DMS114 treated with DMSO at 0.1 percent for 48 hours (cell line): Measurements from ENCODE around the gene SUMF1.

ENCODE experiments used
- DNase-seq: peaks from one replicate; lab custom pipeline; 2025; ENCODE audit not compliant: unreplicated experiment; lab: John Stamatoyannopoulos, UW

The SUMF1 gene

DNA sequence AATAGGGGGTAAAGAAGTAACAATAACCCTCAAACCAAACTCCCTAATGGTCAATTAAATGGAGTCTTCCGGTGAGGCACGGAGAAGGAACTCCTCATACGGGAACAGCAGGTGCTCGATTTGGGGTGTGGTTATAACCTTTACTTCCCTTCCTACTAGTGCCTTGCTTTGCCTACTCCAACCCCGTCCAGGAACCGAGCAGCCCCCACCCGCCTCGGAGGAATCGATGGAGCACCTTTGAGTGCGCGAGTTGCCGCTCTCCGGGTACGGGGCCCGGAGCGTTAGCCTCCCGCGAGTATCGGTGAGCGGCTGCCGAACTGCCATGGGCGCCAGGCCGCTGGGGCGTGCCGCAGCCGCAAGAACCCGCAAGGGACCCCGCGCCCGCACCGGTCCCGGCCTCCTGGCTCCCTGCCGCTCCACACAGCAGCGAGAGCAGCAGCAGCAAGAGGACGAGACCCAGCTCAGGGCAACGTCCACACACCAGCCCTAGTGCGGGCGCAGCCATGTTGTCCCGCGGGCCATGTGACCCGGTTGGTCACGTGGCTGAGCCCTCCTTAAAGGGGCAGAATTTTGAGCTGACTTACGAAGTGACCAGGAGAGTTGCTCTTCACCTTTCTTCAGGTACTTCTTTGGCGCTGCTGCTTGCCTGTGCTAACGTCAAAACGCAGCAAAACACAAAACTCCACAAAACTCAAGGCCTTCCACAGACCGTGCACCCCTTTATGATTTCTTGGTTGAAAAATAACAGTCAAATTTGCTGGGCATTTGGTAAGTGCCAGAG is at the start of gene SUMF1:
Gene SUMF1 (minus strand): TSS at position 529 of the 781 bp plus-strand sequence. CDS start 24 bp downstream, at position 505.
- DNase-seq, result peak; percentile 67

DNA sequence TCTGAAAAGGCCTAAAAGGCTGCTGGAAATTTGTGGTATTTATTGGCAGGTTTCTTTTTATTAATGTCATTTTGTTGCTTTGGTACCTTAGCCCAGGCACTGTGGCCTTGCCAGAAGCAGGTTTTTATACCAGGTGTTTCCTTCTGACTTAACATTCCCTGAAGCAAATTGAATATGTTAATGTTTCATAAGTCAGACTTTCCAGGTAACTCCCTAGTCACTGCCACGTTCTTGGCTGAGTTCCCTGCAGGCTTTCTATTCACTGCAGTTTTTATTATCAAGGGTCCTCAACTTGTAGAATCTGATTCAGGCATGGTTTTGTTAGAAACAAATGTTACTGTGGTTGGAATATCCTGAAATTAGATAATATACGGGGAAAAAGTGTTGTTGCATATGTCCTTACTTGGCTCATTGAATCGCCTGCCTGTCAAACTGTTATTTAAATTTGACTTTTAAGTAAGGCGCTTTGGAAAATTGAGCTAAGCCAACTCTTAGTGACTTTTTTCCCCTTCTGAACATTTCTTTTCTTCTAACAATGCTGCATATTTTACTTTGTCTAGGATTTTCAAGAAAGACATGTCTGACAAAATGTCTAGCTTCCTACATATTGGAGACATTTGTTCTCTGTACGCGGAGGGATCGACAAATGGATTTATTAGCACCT is 49.0 kb upstream of the SUMF1 start:
- no peak for DNase-seq

DNA sequence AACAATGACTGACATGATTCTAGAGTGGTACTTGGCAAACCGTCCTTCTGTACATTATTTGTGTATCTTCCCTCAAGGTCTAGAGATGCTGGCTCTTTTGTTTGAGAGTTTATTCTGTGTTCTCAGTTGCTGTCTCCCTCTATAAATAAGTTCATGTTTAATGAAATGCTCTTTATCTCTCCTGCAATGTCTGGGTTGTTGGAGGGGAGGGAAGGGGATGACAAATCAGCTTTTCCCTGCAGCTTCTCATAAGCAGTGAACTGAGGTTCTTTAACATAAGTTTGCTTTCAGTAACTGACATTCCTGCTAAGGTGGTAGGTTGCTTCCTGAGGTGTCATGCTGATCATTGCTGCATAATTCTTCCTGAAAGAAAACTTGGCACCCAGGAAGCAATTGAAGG is 47.8 kb upstream of the SUMF1 start:
- DNase-seq, result no peak

- DNase-seq, result no peak
Observed at GRCh38 chr3:4514321-4514720, 47.3 kb upstream of the SUMF1 start.

GRCh38 chr3:4512895-4513616 is 46.0 kb upstream of the SUMF1 start:
- no peak for DNase-seq

DNA sequence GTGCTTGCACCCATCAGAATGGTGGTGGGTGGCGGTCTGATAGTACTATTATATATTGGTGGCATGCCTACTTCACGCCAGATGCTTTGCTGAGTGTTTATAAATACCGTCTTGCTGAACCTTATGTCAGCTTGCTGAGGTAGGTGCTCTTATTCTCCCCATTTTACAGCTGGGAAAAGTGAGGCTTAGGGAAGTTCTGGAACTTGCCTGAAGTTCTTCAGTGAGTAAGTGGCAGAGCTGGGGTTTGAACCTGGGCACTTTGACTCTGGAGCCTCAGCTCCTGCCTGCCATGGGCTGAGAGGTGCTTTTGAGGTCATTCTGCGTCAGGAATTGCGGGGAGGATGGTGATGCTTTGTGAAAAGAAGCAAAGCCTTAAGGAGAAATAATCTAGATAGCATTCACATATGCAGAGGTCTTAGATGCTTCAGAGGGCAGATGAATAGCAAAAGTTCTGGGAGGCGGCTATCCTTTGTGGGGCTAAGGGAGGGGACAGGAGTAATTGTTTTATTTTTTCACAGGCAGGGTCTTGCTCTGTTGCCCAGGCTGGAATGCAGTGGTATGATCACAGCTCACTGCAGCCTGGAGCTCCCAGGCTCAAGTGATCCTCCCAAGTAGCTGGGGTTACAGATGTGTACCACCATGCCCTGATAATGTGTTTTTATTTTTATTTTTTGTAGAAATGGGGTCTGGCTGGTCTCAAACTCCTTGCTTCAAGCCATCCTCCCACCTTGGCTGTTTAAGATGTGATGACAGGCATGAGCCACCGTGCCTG is 44.6 kb upstream of the SUMF1 start:
- no peak for DNase-seq

DNA sequence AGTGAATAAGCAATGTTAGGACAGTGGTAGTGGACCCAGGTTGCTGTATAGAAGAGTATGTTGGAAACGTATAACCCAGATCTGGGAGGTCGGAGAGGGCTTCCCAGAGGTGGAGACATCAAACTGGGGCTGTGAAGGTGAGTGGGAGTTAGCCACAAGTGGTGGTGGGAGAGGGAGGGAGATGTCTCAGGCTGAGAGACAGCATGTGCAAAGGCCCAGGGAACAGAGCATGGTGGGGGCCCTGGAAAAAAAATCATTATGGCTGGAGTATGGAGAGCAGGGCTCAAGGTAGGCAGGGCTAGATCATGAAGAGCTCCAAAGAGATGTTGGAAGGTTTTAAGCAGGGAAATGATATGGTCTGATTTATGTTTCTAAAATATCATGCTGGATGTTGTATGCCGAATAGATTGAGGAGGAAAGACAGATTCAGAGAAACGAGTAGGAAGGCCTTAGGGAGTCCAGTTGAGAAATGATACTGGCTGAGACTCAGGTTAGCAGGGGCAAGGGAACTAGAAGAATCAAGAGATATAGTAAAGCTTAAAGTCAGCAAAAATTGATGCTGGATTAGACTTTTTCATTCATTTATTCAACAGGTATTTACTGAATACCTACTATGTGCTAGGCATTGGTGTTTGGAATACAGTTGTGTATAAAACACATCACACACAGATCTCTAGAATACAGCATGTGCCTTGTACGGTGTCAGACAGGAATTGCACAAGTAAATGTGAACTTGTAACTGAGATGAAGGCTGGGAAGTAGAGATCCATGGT is 43.1 kb upstream of the SUMF1 start:
- no peak for DNase-seq

- DNase-seq, result no peak
Observed at GRCh38 chr3:4509043-4509442, 42.0 kb upstream of the SUMF1 start.

DNA sequence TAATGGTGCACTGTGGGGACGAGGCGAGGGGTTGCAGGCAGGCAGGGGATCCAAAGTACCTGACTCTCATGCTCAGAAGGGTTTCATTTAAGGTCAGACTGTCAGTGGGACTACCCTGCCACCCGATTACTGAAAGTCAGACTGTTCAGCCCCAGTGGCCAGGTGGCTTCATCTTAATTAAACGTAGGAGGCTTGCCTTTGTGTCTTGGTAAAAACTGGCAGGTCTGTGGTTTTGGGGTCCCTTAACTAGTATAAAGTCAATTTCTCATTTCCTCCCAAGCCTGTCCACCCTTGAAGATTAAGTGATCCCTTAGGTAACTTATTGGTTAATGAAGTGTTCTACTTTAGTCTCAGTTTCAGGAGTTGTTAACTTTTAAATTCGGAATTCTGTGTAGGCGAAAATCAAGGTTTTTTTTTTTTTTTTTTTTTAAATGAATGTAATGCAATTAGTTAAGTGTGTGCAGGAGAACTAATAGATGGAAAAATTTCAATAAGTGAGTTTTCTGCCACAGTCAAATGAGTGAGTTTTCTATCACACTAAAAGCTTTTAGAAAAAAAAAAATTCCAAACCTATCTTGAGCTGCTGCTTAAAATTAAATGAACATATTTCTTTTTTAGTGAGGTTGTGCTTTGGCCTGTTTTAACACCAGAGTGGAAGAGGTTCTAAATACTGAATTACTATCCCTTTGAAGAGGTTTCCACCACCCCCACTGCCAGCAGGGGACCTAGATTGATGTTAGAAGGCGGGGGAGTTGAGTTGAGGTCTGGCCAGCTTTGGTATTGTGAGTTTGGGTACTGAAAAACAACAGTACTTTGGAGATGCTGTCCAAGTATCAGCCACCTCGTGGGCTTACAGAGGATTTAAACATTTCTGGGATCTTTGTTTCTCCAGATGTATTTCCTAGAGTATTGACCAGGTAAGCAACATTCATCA is 41.2 kb upstream of the SUMF1 start:
- DNase-seq, result no peak

DNA sequence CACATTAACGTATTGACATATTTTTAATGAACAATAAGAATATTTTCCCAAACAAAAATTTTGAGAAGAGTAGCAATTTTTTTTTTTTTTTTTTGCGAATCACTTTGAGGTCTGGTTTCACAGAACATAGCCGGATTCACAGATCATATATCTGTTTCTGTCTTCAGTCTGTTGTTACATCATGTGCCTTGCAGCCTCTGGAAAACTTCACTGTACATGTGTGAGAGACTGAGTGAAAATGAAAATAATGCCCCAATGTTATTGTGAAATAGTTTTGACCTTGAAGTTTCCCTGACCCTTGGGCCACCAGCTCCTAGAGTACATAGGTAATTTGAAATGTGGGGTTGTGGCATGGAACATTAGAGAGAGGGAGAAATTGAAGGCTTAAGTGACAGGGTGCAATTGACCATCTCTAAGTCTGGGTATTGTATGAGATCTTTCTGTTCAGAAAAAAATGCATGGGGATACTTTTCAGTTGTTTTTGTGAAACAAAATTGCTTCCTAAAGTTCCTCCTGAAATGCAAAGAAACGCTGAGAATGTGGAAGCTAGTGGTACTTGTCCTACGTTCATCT is 40.0 kb upstream of the SUMF1 start:
- DNase-seq, result no peak

GRCh38 chr3:4506559-4507023 is 39.5 kb upstream of the SUMF1 start:
- DNase-seq, result no peak

DNA sequence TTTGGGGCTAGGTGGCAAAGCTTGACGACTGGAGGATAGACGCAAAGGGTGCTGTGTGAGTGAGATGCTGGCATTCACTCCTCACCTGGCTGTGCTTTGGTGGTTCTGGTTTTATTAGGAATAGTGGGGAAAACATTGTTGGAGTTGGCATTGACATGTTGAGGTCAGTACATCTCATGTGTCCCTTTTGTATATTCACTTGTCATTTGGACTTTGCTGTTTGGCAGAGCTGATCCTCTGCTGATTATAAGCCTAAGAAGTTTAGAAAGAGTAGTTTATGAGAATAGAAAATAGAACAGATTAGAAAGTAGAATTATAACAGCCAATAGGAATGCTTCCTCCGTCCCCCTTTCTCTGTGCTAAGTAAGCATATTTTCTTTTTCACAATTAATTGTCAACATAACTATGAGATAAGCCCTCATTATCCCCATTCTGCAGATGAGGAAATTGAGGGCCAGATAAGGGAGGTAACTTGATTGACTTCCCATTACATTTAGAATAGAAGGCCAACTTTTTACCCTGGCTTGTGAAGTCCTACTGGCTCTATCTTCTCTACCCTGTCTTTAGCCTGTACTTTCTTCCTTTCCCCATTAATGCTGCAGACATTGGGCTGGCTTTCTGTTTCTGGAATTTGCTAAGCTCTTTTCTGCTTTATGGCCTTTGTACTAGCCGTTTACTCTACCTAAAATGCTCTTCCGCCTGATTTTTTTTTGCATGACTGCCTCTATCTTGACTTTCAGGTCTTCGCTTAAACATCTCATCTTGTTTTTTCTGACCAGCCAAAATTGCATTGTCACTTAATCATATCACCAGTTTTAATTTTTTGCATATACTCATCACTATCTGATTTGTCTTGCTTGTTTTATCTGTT is 38.9 kb upstream of the SUMF1 start:
- no peak for DNase-seq

GRCh38 chr3:4504340-4505261 is 37.5 kb upstream of the SUMF1 start:
- no peak for DNase-seq

- DNase-seq, result no peak
Observed at GRCh38 chr3:4503050-4503449, 36.0 kb upstream of the SUMF1 start.

DNA sequence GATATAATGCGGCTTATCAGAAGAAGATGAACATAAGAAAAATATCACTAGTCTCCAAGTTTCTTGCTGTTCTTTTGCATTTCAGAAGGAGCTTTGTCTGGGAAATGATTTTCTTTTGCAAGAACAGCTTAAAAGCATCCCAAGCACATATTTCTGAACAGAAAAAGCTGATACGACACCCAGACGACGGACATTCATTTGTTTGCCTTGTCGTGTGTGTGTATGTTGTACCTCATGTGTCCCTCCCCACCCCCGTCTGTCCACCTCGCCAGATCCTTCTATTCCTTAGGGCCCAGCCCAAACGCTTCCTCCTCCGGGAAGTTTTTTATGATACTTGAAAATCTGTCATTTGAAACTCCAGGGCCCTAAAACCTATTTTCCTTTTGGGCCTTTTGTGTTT is 34.9 kb upstream of the SUMF1 start:
- DNase-seq, result no peak

- DNase-seq, result no peak
Observed at GRCh38 chr3:4501437-4501836, 34.4 kb upstream of the SUMF1 start.

- no peak for DNase-seq
Observed at GRCh38 chr3:4498446-4498845, 31.4 kb upstream of the SUMF1 start.
